Esophagus squamous epithelium (tissue), 4 donors: ENCODE results near the gene PIP4K2C.

Source experiments
- POLR2A ChIP-seq, 4 donors: fragments of 450-650 bp; IDR thresholded peaks; one replicate each; pipeline ENCODE4 v1.6.1; 2017; ENCODE audit warnings: antibody characterized with exemption in 4 of 4, mild to moderate bottlenecking in 4 of 4, moderate library complexity in 3 of 4
- TF ChIP-seq, protein P1 (sequence below), 6 experiments: fragments of 450-650 bp in 4 of 6; fragments of 200-600 bp in 2 of 6; sonication (generic) in 2 of 6; IDR thresholded peaks; one replicate each; pipeline ENCODE4 v1.5.1; 2016 to 2019; ENCODE audit warnings: antibody characterized with exemption in 6 of 6, mild to moderate bottlenecking in 4 of 6, moderate library complexity in 4 of 6

DNA sequence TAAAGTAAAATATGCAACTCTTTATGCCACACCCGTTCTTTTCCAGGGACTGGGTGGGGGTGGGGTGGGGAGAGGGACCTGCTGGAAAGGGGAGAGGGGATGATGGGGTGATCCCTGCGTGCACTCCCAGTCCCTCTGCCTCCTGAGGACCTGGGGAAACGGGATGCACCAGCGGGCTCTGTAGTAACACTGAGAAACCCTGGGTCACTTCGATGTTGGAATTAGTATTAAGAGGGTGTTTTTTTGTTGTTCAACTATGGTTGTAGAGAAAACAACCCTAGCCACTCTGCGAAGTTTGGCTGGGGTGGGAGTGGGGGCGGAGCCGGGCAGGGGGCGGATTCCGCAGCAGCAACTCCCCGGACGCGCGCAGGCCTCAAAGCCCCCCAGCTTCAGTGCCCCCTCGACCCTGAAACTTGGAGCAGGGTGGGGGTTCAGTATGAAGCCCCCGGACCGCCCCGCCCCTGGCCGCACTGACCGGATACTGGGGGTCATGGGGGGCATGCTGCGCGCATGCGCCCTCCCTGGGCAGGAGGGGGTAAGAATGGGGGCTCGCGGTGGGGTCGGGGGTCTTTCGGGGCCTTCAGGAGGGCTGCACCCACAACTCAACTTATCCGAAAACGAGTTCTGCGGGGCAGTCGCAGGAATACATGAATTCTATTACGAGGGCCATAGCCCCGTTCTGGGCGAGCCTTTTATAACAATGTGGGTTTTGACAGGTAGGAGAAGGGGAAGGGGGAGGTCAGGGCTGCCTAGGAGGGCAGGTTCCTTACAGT lies 19.0 kb downstream of the PIP4K2C start:
- TF ChIP-seq POLR2A (IDR thresholded peaks at IDR 0.05) = no peak
- TF ChIP-seq, protein P1, sequence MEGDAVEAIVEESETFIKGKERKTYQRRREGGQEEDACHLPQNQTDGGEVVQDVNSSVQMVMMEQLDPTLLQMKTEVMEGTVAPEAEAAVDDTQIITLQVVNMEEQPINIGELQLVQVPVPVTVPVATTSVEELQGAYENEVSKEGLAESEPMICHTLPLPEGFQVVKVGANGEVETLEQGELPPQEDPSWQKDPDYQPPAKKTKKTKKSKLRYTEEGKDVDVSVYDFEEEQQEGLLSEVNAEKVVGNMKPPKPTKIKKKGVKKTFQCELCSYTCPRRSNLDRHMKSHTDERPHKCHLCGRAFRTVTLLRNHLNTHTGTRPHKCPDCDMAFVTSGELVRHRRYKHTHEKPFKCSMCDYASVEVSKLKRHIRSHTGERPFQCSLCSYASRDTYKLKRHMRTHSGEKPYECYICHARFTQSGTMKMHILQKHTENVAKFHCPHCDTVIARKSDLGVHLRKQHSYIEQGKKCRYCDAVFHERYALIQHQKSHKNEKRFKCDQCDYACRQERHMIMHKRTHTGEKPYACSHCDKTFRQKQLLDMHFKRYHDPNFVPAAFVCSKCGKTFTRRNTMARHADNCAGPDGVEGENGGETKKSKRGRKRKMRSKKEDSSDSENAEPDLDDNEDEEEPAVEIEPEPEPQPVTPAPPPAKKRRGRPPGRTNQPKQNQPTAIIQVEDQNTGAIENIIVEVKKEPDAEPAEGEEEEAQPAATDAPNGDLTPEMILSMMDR (IDR thresholded peaks at IDR 0.05) = no peak
